T-cell (primary cell): Measurements from ENCODE around the gene EXTL2. TPM values are rescaled to one million over a fixed set of nuclear protein-coding genes. Genes with fewer than 3 reads are reported as not detected.
A peak's percentile ranks its signal among the peaks of the same experiment; 100 is the strongest.

Experiments
- ATAC-seq, 4 experiments: fragments of 200-7000 bp in 3 of 4; fragments of 150-1000 bp in 1 of 4; cut with Tn5 transposase; replicated peaks in 1 of 4; 1 replicate in 3 of 4; 2 replicates in 1 of 4; pipeline ENCODE4 v1.10.0; 2021; ENCODE audit warnings: moderate library complexity in 3 of 4, mild to moderate bottlenecking in 2 of 4, moderate number of reproducible peaks in 1 of 4
- CTCF ChIA-PET, 2 donors: fragments of 300-600 bp; sonication (Branson Sonifier 250); formaldehyde crosslinking; loops; one replicate each; lab custom pipeline; 2022; ENCODE audit warnings: antibody characterized with exemption in 2 of 2; lab: Charles Lee
- POLR2A ChIA-PET, 2 donors: fragments of 300-600 bp; sonication (Branson Sonifier 250); formaldehyde crosslinking; loops; one replicate each; lab custom pipeline; 2022; ENCODE audit warnings: antibody characterized with exemption in 2 of 2; lab: Charles Lee
- DNase-seq, 35 experiments: peaks; one replicate each; pipeline versions ENCODE4 v3.0.0 to v3.0.0-alpha.2; 2013 to 2023
- H3K27ac ChIP-seq: one replicate; pipeline ENCODE4 v1.5.1; 2013; ENCODE audit warnings: low read length
- H3K27me3 ChIP-seq, 2 experiments: replicated peaks in 1 of 2; 1 replicate in 1 of 2; 2 replicates in 1 of 2; pipeline versions ENCODE4 v1.6.1 to v1.7.0; 2013; ENCODE audit warnings: low read length in 1 of 2, mixed read lengths in 1 of 2; ENCODE audit not compliant: control insufficient read depth in 2 of 2, insufficient read depth in 2 of 2; ENCODE audit errors: extremely low read depth in 1 of 2
- H3K36me3 ChIP-seq, 2 donors: 1 replicate in 1 of 2; 2 replicates in 1 of 2; pipeline versions ENCODE4 v1.6.1 to v1.7.0; 2013; ENCODE audit warnings: low read length in 1 of 2; ENCODE audit not compliant: control insufficient read depth in 2 of 2, insufficient read depth in 1 of 2; ENCODE audit errors: extremely low read depth in 1 of 2
- H3K4me1 ChIP-seq, 2 experiments: 1 replicate in 1 of 2; 2 replicates in 1 of 2; pipeline versions ENCODE4 v1.6.1 to v1.7.0; 2013; ENCODE audit warnings: low read length in 2 of 2, mixed read lengths in 1 of 2; ENCODE audit not compliant: insufficient read depth in 2 of 2, control insufficient read depth in 1 of 2; ENCODE audit errors: extremely low read depth in 1 of 2
- H3K4me3 ChIP-seq, 2 donors: 1 replicate in 1 of 2; 2 replicates in 1 of 2; pipeline versions ENCODE4 v1.5.1 to v1.7.0; 2013; ENCODE audit warnings: mild to moderate bottlenecking in 2 of 2, low read length in 1 of 2, moderate library complexity in 1 of 2; ENCODE audit not compliant: control insufficient read depth in 1 of 2; ENCODE audit errors: extremely low read depth in 1 of 2
- H3K9me3 ChIP-seq: 2 replicates; pipeline ENCODE4 v1.7.0; 2013
- H3K27ac Mint-ChIP-seq, 2 donors: one replicate each; pipeline ENCODE4 v1.8.0; 2020 to 2021; ENCODE audit warnings: mild to moderate bottlenecking in 2 of 2, mixed read lengths in 2 of 2
- H3K27me3 Mint-ChIP-seq, 2 donors: one replicate each; pipeline ENCODE4 v1.8.0; 2021 to 2022; ENCODE audit warnings: mixed read lengths in 2 of 2
- H3K36me3 Mint-ChIP-seq: one replicate; pipeline ENCODE4 v1.8.0; 2021; ENCODE audit warnings: mixed read lengths
- H3K4me1 Mint-ChIP-seq, 3 donors: one replicate each; pipeline ENCODE4 v1.8.0; 2020 to 2022; ENCODE audit warnings: mixed read lengths in 3 of 3, mild to moderate bottlenecking in 1 of 3
- H3K4me3 Mint-ChIP-seq, 3 donors: one replicate each; pipeline ENCODE4 v1.8.0; 2020 to 2022; ENCODE audit warnings: mild to moderate bottlenecking in 3 of 3, mixed read lengths in 3 of 3, moderate library complexity in 3 of 3
- H3K9me3 Mint-ChIP-seq, 3 donors: one replicate each; pipeline ENCODE4 v1.8.0; 2020 to 2022; ENCODE audit warnings: mixed read lengths in 3 of 3
- WGBS: methylation state at CpG from one replicate; pipeline ENCODE4 v1.1.5; 2013; ENCODE audit warnings: missing lambda C conversion rate; ENCODE audit not compliant: insufficient coverage; 5-methylcytosine and 5-hydroxymethylcytosine counted together
- total RNA-seq, 35 experiments: library from RNA in 6 of 35; stranded (reverse) in 6 of 35; fragments of 120-200 nt in 1 of 35; gene quantifications; one replicate each; pipeline versions ENCODE4 v1.2.1 to v1.2.4 and lab custom pipeline; 2013 to 2026

EXTL2 gene
- total RNA-seq, result 1 to 10 TPM; 2.4 to 4.1 (median 2.7) TPM
- total RNA-seq (2013), result 3.5 TPM
- 2.4 to 11.9 (median 5.0) reads per million in 29 experiments for total RNA-seq (lab: John Stamatoyannopoulos, UW)

GRCh38 chr1:100894603-100895539 is at the start of gene EXTL2:
TSS of gene EXTL2 (minus strand) at chr1:100894842. CDS start at chr1:100888757, 6,085 bp downstream.
- Histone ChIP-seq H3K4me3 (peak within 1 kb of the TSS; percentile 87 to 99), H3K27me3 (no peaks in the 10 kb centered on the region), H3K27ac (peak within 1 kb of the TSS; percentile 98), H3K9me3 (no peaks in the 10 kb centered on the region), H3K4me1 (peaks cover 5 to 29% of the 10 kb centered on the region in 2 experiments), H3K36me3 (peaks cover 5 to 10% of the 10 kb centered on the region in 2 donors)
- Mint-ChIP-seq H3K27me3 (no peaks in the 10 kb centered on the region), H3K27ac (peak within 1 kb of the TSS; percentile 99), H3K9me3 (peaks cover 0 to 6% (median 5%) of the 10 kb centered on the region in 3 donors), H3K36me3 (peaks cover 25% of the 10 kb centered on the region), H3K4me3 (peak within 1 kb of the TSS; percentile 99 to 100 (median 100)), H3K4me1 (peaks cover 44 to 55% (median 50%) of the 10 kb centered on the region in 3 donors)
- ChIA-PET CTCF (interaction anchor here (0.6 to 2.1 kb wide), 8 partner anchors 11 to 415 kb away, joined by 3 to 10 read pairs (median 4); no protein-coding TSS in a partner anchor), POLR2A (interaction anchor here (0.5 to 1.8 kb wide), 7 partner anchors 26 to 629 kb away, joined by 3 to 8 read pairs (median 3); partner anchors contain the start of gene RTCA (in 1 of the 2))
- DNase-seq, result peak; percentile 17 to 73 (median 48)
- peak; percentile 27 to 36 (median 32) for ATAC-seq
- under 1% methylated on average over 39 of the region's 47 CpGs for WGBS

GRCh38 chr1:100943533-100943932 is 48.9 kb upstream of the EXTL2 start:
- POLR2A ChIA-PET, result interaction anchor here (0.6 to 1.0 kb wide), 3 partner anchors 37 to 656 kb away, joined by 3 to 4 read pairs (median 3); no protein-coding TSS in a partner anchor
- peak overlapping the region; percentile 94 to 96 for H3K27ac Mint-ChIP-seq
- H3K4me1 Mint-ChIP-seq, result peaks cover 64 to 73% (median 70%) of the 10 kb centered on the region in 3 donors
- peak overlapping the region in 1 of 3 donors; percentile 61 for H3K4me3 Mint-ChIP-seq
- Histone ChIP-seq H3K36me3 (peaks cover 0 to under 1% of the 10 kb centered on the region in 2 donors), H3K27ac (peak overlapping the region; percentile 13), H3K9me3 (no peaks in the 10 kb centered on the region), H3K4me1 (peaks cover 13 to 15% of the 10 kb centered on the region in 2 experiments), H3K27me3 (no peaks in the 10 kb centered on the region), H3K4me3 (no peak overlapping the region)
- CTCF ChIA-PET, result no interaction called here
- no CpG with 5 or more reads among the region's 1 CpG for WGBS
- H3K36me3 Mint-ChIP-seq, result peaks cover 86% of the 10 kb centered on the region
- DNase-seq (no peak), ATAC-seq (peak in 1 of 4 experiments; percentile 19)
- H3K27me3 Mint-ChIP-seq, result no peaks in the 10 kb centered on the region
- peaks cover 13 to 54% (median 21%) of the 10 kb centered on the region in 3 donors for H3K9me3 Mint-ChIP-seq

GRCh38 chr1:100942304-100943046 is 47.8 kb upstream of the EXTL2 start:
- peaks cover 9 to 50% (median 17%) of the 10 kb centered on the region in 3 donors for H3K9me3 Mint-ChIP-seq
- peak in 3 of 4 experiments; percentile 41 to 60 (median 56) for ATAC-seq

GRCh38 chr1:100941580-100942216 is 47.1 kb upstream of the EXTL2 start:
- Histone ChIP-seq H3K27ac (peak overlapping the region; percentile 33), H3K9me3 (no peaks in the 10 kb centered on the region), H3K4me3 (no peak overlapping the region), H3K27me3 (no peaks in the 10 kb centered on the region), H3K4me1 (peaks cover 11 to 13% of the 10 kb centered on the region in 2 experiments), H3K36me3 (peaks cover 0 to 4% of the 10 kb centered on the region in 2 donors)
- H3K9me3 Mint-ChIP-seq, result peaks cover 1 to 42% (median 11%) of the 10 kb centered on the region in 3 donors
- peaks cover 56 to 68% (median 57%) of the 10 kb centered on the region in 3 donors for H3K4me1 Mint-ChIP-seq
- ATAC-seq (peak; percentile 34 to 79 (median 36)), DNase-seq (peak in 4 of 35 experiments; percentile 4 to 26 (median 10))
- WGBS, result 82% methylated on average over 3 of the region's 9 CpGs
- H3K4me3 Mint-ChIP-seq, result peak overlapping the region; percentile 45 to 61 (median 51)
- H3K27me3 Mint-ChIP-seq, result no peaks in the 10 kb centered on the region
- ChIA-PET POLR2A (interaction anchor here (0.6 to 1.3 kb wide), 6 partner anchors 8 to 1178 kb away, joined by 3 to 4 read pairs (median 4); no protein-coding TSS in a partner anchor), CTCF (interaction anchor here (0.9 to 1.5 kb wide), 3 partner anchors 12 to 344 kb away, joined by 3 to 6 read pairs (median 3); no protein-coding TSS in a partner anchor)
- H3K27ac Mint-ChIP-seq, result peak overlapping the region; percentile 94 to 96
- peaks cover 85% of the 10 kb centered on the region for H3K36me3 Mint-ChIP-seq

More at GRCh38 chr1:100942304-100943046, 47.8 kb upstream of the EXTL2 start:
- no peaks in the 10 kb centered on the region for H3K27me3 Mint-ChIP-seq
- no peaks in the 10 kb centered on the region for H3K9me3 ChIP-seq
- no peaks in the 10 kb centered on the region for H3K36me3 ChIP-seq
- ChIA-PET CTCF (interaction anchor here (0.6 to 1.5 kb wide), 4 partner anchors 13 to 343 kb away, joined by 3 to 6 read pairs (median 3); no protein-coding TSS in a partner anchor), POLR2A (interaction anchor here (0.6 to 1.0 kb wide), 4 partner anchors 20 to 655 kb away, joined by 3 to 4 read pairs (median 4); no protein-coding TSS in a partner anchor)
- peaks cover 58 to 71% (median 63%) of the 10 kb centered on the region in 3 donors for H3K4me1 Mint-ChIP-seq
- peaks cover 11 to 13% of the 10 kb centered on the region in 2 experiments for H3K4me1 ChIP-seq
- H3K27me3 ChIP-seq, result no peaks in the 10 kb centered on the region
- DNase-seq, result no peak
- peak overlapping the region; percentile 33 for H3K27ac ChIP-seq
- peak overlapping the region; percentile 45 to 61 (median 51) for H3K4me3 Mint-ChIP-seq
- H3K36me3 Mint-ChIP-seq, result peaks cover 87% of the 10 kb centered on the region
- no CpG with 5 or more reads among the region's 2 CpGs for WGBS
- H3K27ac Mint-ChIP-seq, result peak overlapping the region; percentile 94 to 96
- no peak overlapping the region for H3K4me3 ChIP-seq

GRCh38 chr1:100941098-100941527 is 46.5 kb upstream of the EXTL2 start:
- peaks cover 11 to 15% of the 10 kb centered on the region in 2 experiments for H3K4me1 ChIP-seq
- DNase-seq, result no peak
- H3K27ac ChIP-seq, result no peak overlapping the region
- POLR2A ChIA-PET, result interaction anchor here (0.6 to 1.3 kb wide), 6 partner anchors 8 to 1178 kb away, joined by 3 to 4 read pairs (median 3); no protein-coding TSS in a partner anchor
- no peaks in the 10 kb centered on the region for H3K27me3 ChIP-seq
- H3K27me3 Mint-ChIP-seq, result no peaks in the 10 kb centered on the region
- ATAC-seq, result no peak
- 44% methylated on average over 1 of the region's 1 CpG for WGBS
- peaks cover 0 to 36% (median 7%) of the 10 kb centered on the region in 3 donors for H3K9me3 Mint-ChIP-seq
- no peaks in the 10 kb centered on the region for H3K9me3 ChIP-seq
- no peak overlapping the region for H3K4me3 ChIP-seq
- peaks cover 57 to 68% (median 62%) of the 10 kb centered on the region in 3 donors for H3K4me1 Mint-ChIP-seq
- H3K4me3 Mint-ChIP-seq, result peak overlapping the region in 2 of 3 donors; percentile 51 to 61
- CTCF ChIA-PET, result interaction anchor here (0.8 to 1.5 kb wide), 4 partner anchors 12 to 345 kb away, joined by 3 to 6 read pairs (median 3); no protein-coding TSS in a partner anchor
- H3K36me3 ChIP-seq, result peaks cover 0 to 7% of the 10 kb centered on the region in 2 donors
- H3K36me3 Mint-ChIP-seq, result peaks cover 85% of the 10 kb centered on the region
- peak overlapping the region; percentile 94 to 96 for H3K27ac Mint-ChIP-seq
